Endothelial cell of umbilical vein (primary cell): ENCODE results near the gene ZDHHC6. TPM values are rescaled to one million over a fixed set of nuclear protein-coding genes. Genes with fewer than 3 reads are reported as not detected.

Experiments
- BruUV-seq: library from RNA; stranded (reverse); fragments of 400-500 nt; replicated peaks from 2 replicates; lab custom pipeline; 2021; lab: Mats Ljungman, UMichigan
- CTCF ChIA-PET: fragments of 300-600, 350-600 bp; sonication (Branson Sonifier 250); formaldehyde crosslinking; loops from one replicate; lab custom pipeline; 2021; ENCODE audit warnings: antibody characterized with exemption, inconsistent platforms; lab: Charles Lee
- POLR2A ChIA-PET: fragments of 300-600, 350-600 bp; sonication (Branson Sonifier 250); formaldehyde crosslinking; loops from one replicate; lab custom pipeline; 2021; ENCODE audit warnings: antibody characterized with exemption, inconsistent platforms; lab: Charles Lee
- DNase-seq: peaks from one replicate; pipeline ENCODE4 v3.0.0-alpha.2; 2011; ENCODE audit warnings: low read depth, low spot score
- FAIRE-seq: peaks from 2 replicates; lab custom pipeline; 2011; peaks lifted over from hg19 to GRCh38; lab: Jason Lieb, UNC
- H2AFZ ChIP-seq: 2 replicates; pipeline ENCODE4 v1.6.0; 2012; ENCODE audit warnings: low read depth, low read length, control low read depth, inconsistent platforms
- H3K27ac ChIP-seq: 2 replicates; pipeline ENCODE4 v1.5.1; 2011; ENCODE audit warnings: low read depth, mild to moderate bottlenecking, control low read depth, low read length, moderate library complexity; ENCODE audit not compliant: insufficient read depth
- H3K27me3 ChIP-seq, 2 experiments: 2 replicates each; pipeline versions ENCODE4 v1.6.0 to v1.6.1; 2011; ENCODE audit warnings: low read length in 2 of 2, mixed read lengths in 1 of 2; ENCODE audit not compliant: control insufficient read depth in 2 of 2, insufficient read depth in 2 of 2
- H3K36me3 ChIP-seq, 2 experiments: 2 replicates in 1 of 2; 3 replicates in 1 of 2; pipeline ENCODE4 v1.5.1; 2011; ENCODE audit warnings: low read length in 2 of 2, mild to moderate bottlenecking in 1 of 2, moderate library complexity in 1 of 2; ENCODE audit not compliant: control insufficient read depth in 2 of 2, insufficient read depth in 2 of 2; ENCODE audit errors: extremely low read depth in 1 of 2
- H3K4me1 ChIP-seq: 3 replicates; pipeline ENCODE4 v1.5.1; 2011; ENCODE audit warnings: mild to moderate bottlenecking, low read length; ENCODE audit not compliant: control insufficient read depth, insufficient read depth; ENCODE audit errors: extremely low read depth
- H3K4me2 ChIP-seq: 2 replicates; pipeline ENCODE4 v1.6.1; 2011; ENCODE audit warnings: low read length, control low read depth, mixed read lengths; ENCODE audit not compliant: insufficient read depth
- H3K4me3 ChIP-seq, 3 experiments: fragments of 200-600 bp in 1 of 3; sonication (generic), shearing (Covaris generic) in 1 of 3; replicated peaks in 1 of 3; 2 replicates each; pipeline ENCODE4 v1.5.1; 2011 to 2016; ENCODE audit warnings: control low read depth in 3 of 3, low read length in 3 of 3, mild to moderate bottlenecking in 2 of 3, inconsistent platforms in 1 of 3, low read depth in 1 of 3, moderate library complexity in 1 of 3; ENCODE audit not compliant: insufficient read depth in 1 of 3
- H3K79me2 ChIP-seq: 2 replicates; pipeline ENCODE4 v1.6.0; 2012; ENCODE audit warnings: low read length, inconsistent platforms; ENCODE audit not compliant: control insufficient read depth, insufficient read depth
- H3K9ac ChIP-seq: replicated peaks from 2 replicates; pipeline ENCODE3; 2011; ENCODE audit warnings: low read length, control low read depth; ENCODE audit not compliant: insufficient read depth; ENCODE audit errors: extremely low read depth
- H3K9me1 ChIP-seq: replicated peaks from 3 replicates; pipeline ENCODE4 v1.6.0; 2011; ENCODE audit warnings: mild to moderate bottlenecking, low read length; ENCODE audit not compliant: control insufficient read depth, insufficient read depth; ENCODE audit errors: extremely low read depth
- H3K9me3 ChIP-seq: replicated peaks from 2 replicates; pipeline ENCODE4 v1.5.1; 2012; ENCODE audit warnings: low read length, inconsistent platforms; ENCODE audit not compliant: control insufficient read depth, insufficient read depth
- H4K20me1 ChIP-seq: replicated peaks from 2 replicates; pipeline ENCODE3; 2011; ENCODE audit warnings: mild to moderate bottlenecking, low read length; ENCODE audit not compliant: control insufficient read depth, insufficient read depth; ENCODE audit errors: extremely low read depth
- EZH2 ChIP-seq: IDR thresholded peaks from 2 replicates; pipeline ENCODE4 v1.6.1; 2012; ENCODE audit warnings: borderline replicate concordance, low read depth, mild to moderate bottlenecking, moderate library complexity, low read length, inconsistent platforms; ENCODE audit not compliant: severe bottlenecking
- FOS ChIP-seq: IDR thresholded peaks from 2 replicates; pipeline ENCODE4 v1.6.1; 2011; ENCODE audit warnings: mild to moderate bottlenecking, low read length, moderate library complexity, borderline replicate concordance; ENCODE audit not compliant: insufficient read depth
- GATA2 ChIP-seq: IDR thresholded peaks from 2 replicates; pipeline ENCODE4 v1.7.0; 2011; ENCODE audit warnings: low read depth, mild to moderate bottlenecking, moderate library complexity, mixed read lengths, low read length; ENCODE audit not compliant: insufficient read length, insufficient read depth
- MYC ChIP-seq: IDR thresholded peaks from one replicate; pipeline ENCODE4 v1.6.1; 2011; ENCODE audit warnings: mild to moderate bottlenecking, low read depth, low read length
- dilution Hi-C: fragments of 300-500 bp; cut with MboI; formaldehyde crosslinking; loops from one replicate; pipeline ENCODE4 v1.15.0; 2019; ENCODE audit warnings: low sequenced_read_pairs; ENCODE audit not compliant: extremely low pct_ligation_motif_present
- intact Hi-C: fragments of 100-400 bp; cut with micrococcal nuclease; formaldehyde crosslinking; loops from one replicate; pipeline ENCODE4 v1.10.0; 2022
- polyA plus RNA-seq, 4 experiments: library from polyadenylated mRNA; depleted of rRNA in 3 of 4; stranded (reverse) in 3 of 4; unstranded in 1 of 4; fragments of >200 nt; gene quantifications; 2 replicates each; pipeline versions ENCODE4 v1.2.1 to v1.2.3, GENCODE V29; 2011 to 2012; ENCODE audit warnings: missing spikeins in 1 of 4
- total RNA-seq: library from RNA; stranded (reverse); gene quantifications from 2 replicates; pipeline ENCODE4 v1.2.3, GENCODE V29; 2021

The ZDHHC6 gene
- total and polyA plus RNA-seq, 2 donors (not counting 3 experiments of a cell fraction or from before 2014, with no cell fraction given), result 21.6 to 41.9 TPM

- no peaks in the 10 kb centered on the region for H3K9me1 ChIP-seq
- intact Hi-C loops (no loop called here), dilution Hi-C loops (no loop called here)
- no peak overlapping the region for H3K4me3 ChIP-seq
- FAIRE-seq, result no peak
- no peaks in the 10 kb centered on the region for H3K4me1 ChIP-seq
- TF ChIP-seq GATA2, result no peak
- H3K27ac ChIP-seq, result no peak overlapping the region
- no TSS peak for BruUV-seq
- DNase-seq, result no peak
- H3K36me3 ChIP-seq, result no peaks in the 10 kb centered on the region
- no peaks in the 10 kb centered on the region for H3K9me3 ChIP-seq
- no peak overlapping the region for H2AFZ ChIP-seq
- no peak overlapping the region for H3K9ac ChIP-seq
- H3K27me3 ChIP-seq, result no peaks in the 10 kb centered on the region
- CTCF ChIA-PET, result interaction anchor here (1.1 to 1.8 kb wide), 3 partner anchors 12 to 20 kb away, joined by 3 to 6 read pairs (median 4); no protein-coding TSS in a partner anchor
- POLR2A ChIA-PET, result no interaction called here
- peaks cover 12% of the 10 kb centered on the region for H3K79me2 ChIP-seq
- no peak overlapping the region for H3K4me2 ChIP-seq
- no peaks in the 10 kb centered on the region for H4K20me1 ChIP-seq
These were observed 8.4 kb upstream of the ZDHHC6 start for GRCh38 chr10:112454910-112455779.

GRCh38 chr10:112448888-112449287 is 2.2 kb upstream of the ZDHHC6 start:
- Histone ChIP-seq H3K27ac (no peak overlapping the region), H3K4me3 (no peak overlapping the region), H3K9me1 (no peaks in the 10 kb centered on the region), H3K79me2 (peaks cover 56% of the 10 kb centered on the region), H2AFZ (no peak overlapping the region), H3K4me2 (no peak overlapping the region), H3K27me3 (no peaks in the 10 kb centered on the region), H3K36me3 (peaks cover 0 to 6% of the 10 kb centered on the region in 2 experiments), H3K9ac (no peak overlapping the region), H3K4me1 (peaks cover 18% of the 10 kb centered on the region), H3K9me3 (no peaks in the 10 kb centered on the region), H4K20me1 (no peaks in the 10 kb centered on the region)
- no peak for FAIRE-seq
- dilution Hi-C loops (no loop called here), intact Hi-C loops (loop anchor here (5.0 to 10.0 kb wide), 2 partner anchors 292 to 936 kb away; no protein-coding TSS in a partner anchor)
- TF ChIP-seq MYC (no peak), FOS (no peak), EZH2 (no peak)
- CTCF ChIA-PET, result interaction anchor here (1.0 kb wide), 1 partner anchor 23 kb away, joined by 3 read pairs; no protein-coding TSS in a partner anchor
- no TSS peak for BruUV-seq
- POLR2A ChIA-PET, result no interaction called here
- no peak for DNase-seq
